Ovary (tissue), 3 donors: Measurements from ENCODE around the gene CNNM1.

Source experiments
- CTCF ChIP-seq, 3 donors: fragments of 450-650 bp in 2 of 3; fragments of 200-600 bp in 1 of 3; IDR thresholded peaks; one replicate each; pipeline versions ENCODE4 v1.5.1 to v1.8.0; 2016 to 2022; ENCODE audit warnings: antibody characterized with exemption in 3 of 3, mild to moderate bottlenecking in 1 of 3
- EP300 ChIP-seq: sonication (generic); formaldehyde crosslinking; IDR thresholded peaks from one replicate; pipeline ENCODE4 v1.6.1; 2017; ENCODE audit warnings: antibody characterized with exemption
- POLR2A ChIP-seq: fragments of 450-650 bp; IDR thresholded peaks from one replicate; pipeline ENCODE4 v1.6.1; 2017; ENCODE audit warnings: antibody characterized with exemption, mild to moderate bottlenecking, moderate library complexity
- donor health status: DM: no; HTN: no; CAD: no.

- TF ChIP-seq POLR2A (no peak), EP300 (no peak), CTCF (IDR thresholded peaks at IDR 0.05) (no peak)
Measured at GRCh38 chr10:99279626-99280111, 49.5 kb upstream of the CNNM1 start.
